Hematopoietic multipotent progenitor cell treated with erythropoietin and hydrocortisone succinate and interleukin-3 and kit ligand, for 8 days (in vitro differentiated cells): ENCODE data around the gene PDLIM5.

Source experiments
- DNase-seq: peaks from one replicate; pipeline ENCODE4 v3.0.0-alpha.2; 2015

Gene PDLIM5

GRCh38 chr4:94566420-94566819 lies 114.7 kb downstream of the PDLIM5 start:
- DNase-seq: no peak

DNA sequence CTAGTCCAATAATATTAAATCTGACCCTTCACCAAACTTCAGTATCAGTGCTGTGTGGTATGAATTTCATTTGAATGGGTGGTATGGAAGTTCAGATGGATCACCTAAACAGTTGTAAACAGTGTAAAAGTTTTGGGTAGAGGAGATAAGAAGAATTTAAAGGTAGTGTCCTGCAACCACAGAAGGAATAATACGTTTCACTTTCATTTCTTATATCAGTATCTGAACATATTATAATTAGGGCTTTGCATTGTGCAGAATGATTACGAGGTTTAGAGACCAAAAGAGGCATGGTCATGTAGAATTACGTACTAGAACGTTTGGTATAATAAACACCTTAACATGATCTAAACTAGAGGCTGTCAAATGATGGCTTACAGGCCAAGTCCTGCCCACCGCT lies 116.1 kb downstream of the PDLIM5 start:
- peak; percentile 60 for DNase-seq

DNA sequence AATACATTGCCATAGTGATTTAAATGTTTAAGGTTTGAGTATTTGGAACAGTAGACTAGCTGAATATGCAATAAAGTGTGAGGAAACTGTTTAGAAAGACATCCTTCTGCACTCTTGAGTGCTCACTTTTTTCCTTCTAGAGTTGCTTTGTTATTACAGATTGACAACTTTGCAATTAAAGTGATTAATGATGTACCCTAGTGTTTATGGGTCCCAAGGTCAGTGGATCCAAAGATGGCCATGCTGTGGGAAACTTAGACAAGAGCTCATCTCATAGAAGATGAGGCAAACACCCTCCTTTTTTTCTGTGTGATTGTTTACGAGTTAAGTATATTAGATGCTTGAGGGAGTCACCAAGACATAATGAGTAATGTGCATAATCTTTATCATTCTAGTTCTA lies 118.8 kb downstream of the PDLIM5 start:
- DNase-seq: no peak

DNA sequence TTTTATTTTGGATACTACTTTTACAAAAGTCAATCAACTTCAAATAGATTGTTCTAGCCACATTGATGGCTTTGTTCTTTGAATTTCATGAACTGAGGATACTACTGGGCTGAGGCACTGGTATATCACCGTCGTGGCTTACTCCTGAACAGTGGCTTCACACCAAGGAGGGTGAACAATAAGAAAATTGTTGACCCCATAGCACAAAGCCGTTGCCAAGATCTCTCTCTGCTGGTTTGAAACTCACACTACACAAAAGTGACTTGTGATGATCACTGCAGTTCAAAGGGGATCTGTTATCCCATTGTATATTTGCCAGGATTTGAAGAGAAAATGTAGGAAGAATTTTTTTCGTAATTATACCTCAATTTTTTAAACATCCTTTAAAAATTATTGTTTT lies 119.6 kb downstream of the PDLIM5 start:
- no peak for DNase-seq

DNA sequence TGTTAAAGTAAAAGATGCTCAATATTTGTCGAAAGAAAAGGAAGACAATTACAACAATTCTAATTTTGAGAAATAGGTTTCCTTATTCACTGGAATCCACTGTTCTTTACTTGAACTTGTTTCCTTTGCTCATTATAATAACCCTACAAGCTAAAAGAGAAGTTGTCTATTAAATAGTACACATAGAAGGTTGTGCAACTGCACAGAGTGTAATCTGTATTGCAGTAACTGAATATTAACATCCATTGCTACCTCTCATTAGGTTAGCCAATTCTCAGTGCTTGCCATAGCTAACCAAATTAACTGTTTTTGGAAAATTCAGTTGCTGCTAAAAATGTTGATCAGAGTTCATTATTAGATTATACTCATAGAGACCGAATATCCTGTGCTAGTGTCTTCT lies 120.0 kb downstream of the PDLIM5 start:
- no peak for DNase-seq

GRCh38 chr4:94574050-94574449 lies 122.3 kb downstream of the PDLIM5 start:
- DNase-seq: no peak

- no peak for DNase-seq
These were observed 122.9 kb downstream of the PDLIM5 start for GRCh38 chr4:94574616-94575015.

- DNase-seq: no peak
These were observed 123.9 kb downstream of the PDLIM5 start for GRCh38 chr4:94575652-94576051.

GRCh38 chr4:94576210-94576609 lies 124.5 kb downstream of the PDLIM5 start:
- DNase-seq: no peak

GRCh38 chr4:94577136-94577535 lies 125.4 kb downstream of the PDLIM5 start:
- no peak for DNase-seq

DNA sequence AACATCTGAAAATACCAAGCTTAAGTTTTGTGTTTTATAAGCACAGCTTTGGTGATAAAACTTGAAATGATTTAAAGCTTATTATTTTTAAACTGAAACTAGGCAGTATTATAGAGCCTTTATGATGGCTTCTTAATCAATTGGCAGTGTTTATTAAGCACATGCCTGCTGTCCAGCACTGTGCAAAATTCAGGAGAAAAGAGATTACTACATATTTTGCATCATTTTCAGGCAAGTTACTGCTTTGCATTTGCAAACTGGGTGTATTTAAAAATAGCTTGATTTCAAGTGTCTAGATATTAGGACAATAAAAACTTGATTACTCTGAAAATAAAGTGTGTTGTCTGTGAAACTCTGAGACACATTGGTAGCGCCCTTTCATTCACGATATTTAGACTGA lies 126.5 kb downstream of the PDLIM5 start:
- no peak for DNase-seq

- no peak for DNase-seq
These were observed 130.0 kb downstream of the PDLIM5 start for GRCh38 chr4:94581766-94582165.

DNA sequence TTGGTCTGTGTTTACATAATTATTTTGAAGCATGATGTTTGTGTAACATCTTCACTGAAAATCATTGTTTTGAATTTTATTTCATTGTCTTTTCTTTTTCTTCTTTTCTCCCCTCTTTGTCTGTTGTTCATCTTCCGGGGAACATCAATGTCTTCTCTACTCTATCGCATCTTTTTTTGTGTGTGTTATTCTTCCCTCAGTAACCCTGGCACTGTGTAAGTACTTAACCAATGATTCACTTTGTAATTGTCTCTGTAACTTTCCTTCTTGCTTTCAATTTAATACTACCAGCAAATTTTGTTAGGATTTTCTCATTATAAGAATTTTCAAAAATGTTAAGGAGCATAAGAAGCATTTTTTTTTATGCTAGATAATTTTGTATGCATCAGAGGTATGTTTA lies 130.8 kb downstream of the PDLIM5 start:
- DNase-seq: no peak

DNA sequence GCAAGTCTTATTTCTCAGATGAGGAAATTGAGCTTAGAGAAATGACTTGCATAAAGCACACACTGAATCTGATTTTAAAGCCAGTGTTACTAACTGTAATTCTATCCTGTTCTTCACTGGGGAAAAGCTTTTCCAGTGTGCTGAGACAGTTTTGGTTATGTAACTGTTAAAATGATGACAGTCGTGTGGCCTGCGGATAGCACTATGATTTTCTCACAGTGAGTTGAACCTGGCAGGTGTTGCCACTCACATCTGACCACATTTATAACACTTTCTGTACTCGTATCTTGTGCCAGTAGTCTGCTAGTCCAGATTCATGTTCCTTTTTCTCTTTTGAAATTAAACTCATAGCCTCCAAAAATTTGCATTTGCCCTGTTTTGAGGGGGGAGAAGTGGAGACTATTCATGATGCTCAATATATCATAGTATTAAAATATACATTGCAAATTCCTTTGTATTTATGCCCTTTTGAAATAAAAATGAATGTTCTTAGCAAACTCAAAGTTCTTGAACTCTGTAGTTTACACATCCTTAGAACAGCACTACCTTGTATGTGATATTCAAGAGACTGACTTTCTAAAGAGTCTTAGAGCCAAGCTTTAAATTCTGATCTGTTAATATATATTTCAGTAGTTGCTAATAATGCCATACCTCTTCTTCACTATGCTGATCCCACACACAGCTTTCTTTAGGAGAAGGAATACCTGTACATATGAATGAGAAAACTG lies 132.3 kb downstream of the PDLIM5 start:
- DNase-seq: no peak

- DNase-seq: no peak
These were observed 137.4 kb downstream of the PDLIM5 start for GRCh38 chr4:94588896-94589693.

DNA sequence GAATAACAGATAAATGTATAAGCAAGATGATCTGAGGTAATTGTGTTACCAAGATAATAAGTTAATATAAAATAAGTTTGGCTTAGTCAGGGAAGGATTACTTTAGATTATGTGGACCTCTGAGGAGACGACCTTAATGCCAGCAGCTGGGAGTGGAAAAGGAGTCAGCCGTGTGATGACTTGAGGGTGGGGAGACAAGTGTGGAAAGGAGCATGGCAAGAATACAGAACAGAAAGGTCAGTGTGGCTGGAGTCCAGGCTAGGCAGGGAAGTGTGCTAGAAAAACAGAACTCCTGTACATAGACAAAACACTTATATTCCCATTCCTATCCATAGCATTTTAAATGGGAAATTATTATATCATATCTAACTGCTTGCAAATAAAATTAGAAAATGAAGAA lies 138.8 kb downstream of the PDLIM5 start:
- no peak for DNase-seq

- no peak for DNase-seq
These were observed 139.5 kb downstream of the PDLIM5 start for GRCh38 chr4:94591289-94591688.

DNA sequence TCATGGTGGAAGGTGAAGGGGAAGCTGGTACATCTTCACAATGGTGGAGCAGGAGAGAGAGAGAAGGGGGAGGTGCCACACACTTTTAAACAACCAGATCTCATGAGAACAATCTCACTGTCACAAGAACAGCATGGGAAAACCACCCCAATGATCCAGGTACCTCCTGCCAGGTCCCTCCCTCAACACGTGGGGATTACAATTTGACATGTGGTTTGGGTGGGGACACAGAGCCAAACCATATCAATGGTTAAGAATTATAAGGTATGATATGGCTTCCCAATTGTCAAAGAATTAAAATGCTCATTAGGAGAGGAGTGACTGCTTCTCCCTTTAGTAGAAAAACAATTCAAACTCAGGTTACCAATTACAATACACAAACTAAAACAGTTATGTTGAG lies 143.3 kb downstream of the PDLIM5 start:
- DNase-seq: no peak

- DNase-seq: peak; percentile 71
These were observed 144.2 kb downstream of the PDLIM5 start for GRCh38 chr4:94595880-94596483.

- no peak for DNase-seq
These were observed 147.0 kb downstream of the PDLIM5 start for GRCh38 chr4:94598758-94599157.

DNA sequence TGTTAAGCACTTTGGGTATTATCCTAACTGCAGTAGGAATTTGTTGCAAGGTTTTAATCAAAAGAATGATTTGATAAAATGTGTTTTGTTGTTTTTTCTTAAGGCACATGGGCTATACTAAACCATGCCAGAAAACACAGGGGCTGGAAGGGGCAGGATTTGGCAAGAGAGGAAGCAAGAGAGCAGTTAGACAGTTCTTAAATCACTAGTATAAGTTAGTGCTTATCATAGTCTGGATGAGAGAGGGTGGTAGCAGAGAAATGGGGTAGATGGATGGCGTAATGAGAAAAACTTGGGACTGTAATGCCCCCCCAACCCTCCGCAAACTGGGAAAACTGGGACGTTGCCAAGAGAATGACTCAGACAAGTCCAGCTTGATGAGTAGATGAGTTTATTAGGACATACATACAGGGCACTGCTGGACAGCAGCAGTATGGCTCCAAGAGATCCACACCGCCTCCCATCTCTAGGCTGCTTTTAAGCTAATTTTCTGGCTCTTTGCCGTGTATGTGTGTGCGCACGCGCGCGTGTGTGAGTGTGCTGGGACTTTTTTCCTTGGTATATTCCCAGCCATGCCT lies 151.5 kb downstream of the PDLIM5 start:
- DNase-seq: no peak

GRCh38 chr4:94605241-94605805 lies 153.6 kb downstream of the PDLIM5 start:
- no peak for DNase-seq

GRCh38 chr4:94610145-94610544 lies 158.4 kb downstream of the PDLIM5 start:
- no peak for DNase-seq
